NCI-H2196 (cell line): ENCODE measurements around the gene CDC45.

Experiments used
- DNase-seq: peaks from one replicate; lab custom pipeline; 2025; ENCODE audit not compliant: unreplicated experiment; lab: John Stamatoyannopoulos, UW

CDC45 gene

DNA sequence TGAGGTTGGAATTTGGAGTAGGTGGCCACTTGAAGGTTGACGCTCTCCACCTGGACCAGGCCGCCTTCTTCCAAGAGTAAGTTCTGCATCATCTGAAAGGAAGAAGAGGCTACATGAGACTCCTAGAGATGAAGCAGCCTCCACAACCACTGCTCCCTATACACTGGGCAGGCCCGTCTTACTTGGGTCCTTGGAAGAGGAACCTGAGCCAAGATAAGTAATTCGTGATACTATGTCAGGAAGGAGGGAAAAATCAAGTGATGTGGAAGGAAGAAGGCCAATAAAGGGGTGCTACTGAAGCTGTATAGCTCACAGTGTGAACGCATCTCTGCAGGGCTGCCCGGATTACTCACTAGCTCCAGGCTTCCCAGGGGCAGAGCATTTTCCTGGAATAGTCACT lies 11.8 kb upstream of the CDC45 start:
- DNase-seq: no peak

DNA sequence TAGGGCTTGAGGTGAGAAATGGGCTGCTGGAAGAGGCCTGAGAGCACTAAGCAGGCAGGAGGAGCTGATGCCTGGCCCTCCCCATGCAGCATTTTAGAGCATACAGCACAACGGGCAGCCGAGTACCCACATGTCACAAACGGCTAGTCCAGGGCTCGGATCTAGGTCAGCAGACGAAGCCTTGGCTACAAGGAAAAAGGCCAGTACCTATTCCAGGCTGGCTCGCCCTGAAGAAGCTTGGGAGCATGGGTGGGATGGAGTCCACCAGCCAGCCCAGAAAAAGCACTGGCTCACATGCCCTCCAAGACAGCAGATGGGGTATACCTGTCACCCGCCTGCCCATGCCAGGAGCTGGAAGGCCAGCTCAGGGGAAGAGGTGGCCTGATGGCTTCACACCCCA lies 10.3 kb upstream of the CDC45 start:
- DNase-seq: no peak

DNA sequence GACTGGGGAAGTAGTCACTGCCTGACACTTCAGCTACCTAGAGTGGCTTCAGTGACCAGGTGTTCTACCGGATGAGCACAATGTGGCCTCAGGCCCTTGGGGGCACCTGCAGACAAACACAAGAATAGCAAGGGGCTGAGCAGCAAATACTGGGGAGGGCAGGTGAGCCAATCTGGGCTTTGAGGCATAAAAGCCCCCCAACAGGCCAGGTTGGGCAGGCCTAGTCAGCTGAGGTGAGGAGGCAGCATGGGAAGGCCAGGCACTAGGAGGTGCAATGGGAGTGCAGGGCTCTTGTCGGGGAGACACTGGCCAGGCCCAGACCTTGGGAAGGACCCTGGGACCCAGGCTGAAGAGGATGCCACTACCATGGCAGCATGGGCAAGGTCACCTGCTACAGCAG lies 9.7 kb upstream of the CDC45 start:
- DNase-seq: no peak

DNA sequence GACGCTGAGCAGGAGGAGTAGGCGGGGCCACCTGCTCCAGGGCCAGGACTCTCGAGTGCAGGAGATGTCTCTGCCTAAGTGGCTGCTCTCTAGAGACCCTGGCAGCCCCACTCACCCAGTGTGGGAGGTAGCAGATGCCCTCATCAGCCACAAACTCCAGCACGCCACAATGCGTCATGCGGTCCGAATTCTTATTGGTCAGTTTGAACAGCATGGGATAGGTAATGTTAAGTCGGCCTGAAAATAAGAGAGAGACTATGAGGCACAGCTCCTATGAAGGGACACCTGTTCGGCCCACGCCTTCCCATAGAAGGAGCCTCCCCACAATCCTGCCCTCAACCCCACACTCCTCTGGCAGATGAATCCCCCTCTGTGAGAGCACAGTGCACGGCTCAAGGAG lies 8.1 kb upstream of the CDC45 start:
- DNase-seq: no peak

DNA sequence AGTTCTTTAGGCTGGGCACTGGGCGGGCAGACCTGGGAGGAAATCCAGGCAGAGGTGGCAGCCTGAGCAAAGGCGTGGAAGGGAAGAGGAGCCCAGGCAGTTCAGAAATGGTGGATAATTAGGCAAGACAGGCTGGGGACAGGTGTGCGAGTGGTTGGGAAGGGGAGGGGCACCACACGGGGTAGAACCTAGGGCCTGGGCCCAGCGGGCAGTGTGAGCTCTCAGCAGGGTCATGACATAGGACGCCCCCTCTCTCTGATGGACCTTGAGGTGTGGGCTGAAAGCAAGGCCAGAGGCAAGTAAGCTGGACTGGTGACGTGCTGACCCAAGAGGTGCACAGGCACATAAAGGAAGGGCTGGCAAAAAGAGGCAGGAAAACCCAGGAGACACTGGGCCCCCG lies 7.5 kb upstream of the CDC45 start:
- DNase-seq: no peak

DNA sequence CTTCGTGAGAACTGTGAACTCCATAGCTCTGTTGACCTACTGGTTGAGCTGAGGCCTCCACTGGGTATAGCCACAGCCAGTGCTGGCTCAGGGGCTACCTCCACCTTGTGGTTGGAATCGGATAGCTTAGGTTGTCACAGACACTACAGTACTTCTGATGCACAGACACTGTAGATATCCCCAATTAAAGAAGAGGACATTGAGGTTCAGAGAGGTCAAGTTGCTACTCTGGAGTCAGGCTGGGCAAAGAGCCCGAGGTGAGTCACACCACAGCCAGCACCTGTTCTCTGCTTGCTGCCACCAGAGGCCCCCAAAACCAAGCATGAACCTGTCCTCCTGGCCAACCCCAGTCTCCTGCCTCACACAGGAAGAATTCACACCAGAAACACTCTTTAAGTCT lies 6.1 kb upstream of the CDC45 start:
- DNase-seq: peak; percentile 18

DNA sequence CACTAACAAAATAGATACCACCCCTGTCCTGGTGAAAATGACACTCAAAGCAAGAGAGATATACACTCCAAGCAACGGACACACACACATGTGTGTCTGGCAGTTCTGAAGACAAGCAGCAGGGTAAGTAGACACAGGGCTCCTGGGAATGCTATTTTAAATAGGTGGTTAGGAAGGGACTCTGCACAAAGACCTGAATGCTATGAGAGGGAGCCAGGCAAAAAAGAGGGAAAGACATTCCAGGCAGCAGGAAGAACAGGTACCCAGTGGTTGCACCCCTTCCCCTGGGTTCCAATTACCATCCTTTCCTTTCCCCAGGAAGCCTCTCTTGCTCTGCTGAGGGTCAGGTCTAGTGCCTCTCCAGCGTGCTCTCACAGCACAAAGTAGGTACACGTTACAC lies 3.7 kb upstream of the CDC45 start:
- no peak for DNase-seq

DNA sequence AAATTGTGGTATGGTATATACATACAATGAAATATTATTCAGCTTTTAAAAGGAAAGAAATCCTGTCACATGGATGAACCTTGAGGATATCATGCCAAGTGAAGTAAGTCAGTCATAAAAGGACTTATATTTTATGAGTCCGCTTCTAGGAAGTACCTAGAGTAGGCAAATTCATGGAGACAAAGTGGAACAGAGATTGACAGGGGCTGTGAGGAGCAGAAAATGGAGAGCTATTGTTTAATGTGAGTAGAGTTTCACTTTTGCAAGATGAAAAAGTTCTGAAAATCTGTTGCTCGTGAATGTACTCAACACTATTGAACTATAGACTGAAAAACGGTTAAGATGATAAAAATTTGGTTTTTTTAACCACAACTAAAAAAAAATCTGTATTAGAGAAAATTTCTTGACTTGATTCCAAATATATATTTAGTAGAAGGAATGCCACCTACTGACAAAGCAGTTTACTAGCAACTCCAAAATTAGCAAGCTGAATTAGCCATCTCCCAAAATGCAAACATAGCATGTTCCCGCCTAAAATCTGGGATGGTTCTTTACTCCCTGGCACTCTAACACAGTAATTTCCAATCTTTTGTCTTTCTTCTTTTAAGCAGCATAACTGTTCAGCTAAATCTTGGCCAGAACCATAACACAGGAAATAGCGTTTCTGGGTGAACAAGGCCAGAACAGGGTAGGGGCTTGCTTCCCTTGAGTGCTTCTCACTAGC lies 2.2 kb upstream of the CDC45 start:
- no peak for DNase-seq

DNA sequence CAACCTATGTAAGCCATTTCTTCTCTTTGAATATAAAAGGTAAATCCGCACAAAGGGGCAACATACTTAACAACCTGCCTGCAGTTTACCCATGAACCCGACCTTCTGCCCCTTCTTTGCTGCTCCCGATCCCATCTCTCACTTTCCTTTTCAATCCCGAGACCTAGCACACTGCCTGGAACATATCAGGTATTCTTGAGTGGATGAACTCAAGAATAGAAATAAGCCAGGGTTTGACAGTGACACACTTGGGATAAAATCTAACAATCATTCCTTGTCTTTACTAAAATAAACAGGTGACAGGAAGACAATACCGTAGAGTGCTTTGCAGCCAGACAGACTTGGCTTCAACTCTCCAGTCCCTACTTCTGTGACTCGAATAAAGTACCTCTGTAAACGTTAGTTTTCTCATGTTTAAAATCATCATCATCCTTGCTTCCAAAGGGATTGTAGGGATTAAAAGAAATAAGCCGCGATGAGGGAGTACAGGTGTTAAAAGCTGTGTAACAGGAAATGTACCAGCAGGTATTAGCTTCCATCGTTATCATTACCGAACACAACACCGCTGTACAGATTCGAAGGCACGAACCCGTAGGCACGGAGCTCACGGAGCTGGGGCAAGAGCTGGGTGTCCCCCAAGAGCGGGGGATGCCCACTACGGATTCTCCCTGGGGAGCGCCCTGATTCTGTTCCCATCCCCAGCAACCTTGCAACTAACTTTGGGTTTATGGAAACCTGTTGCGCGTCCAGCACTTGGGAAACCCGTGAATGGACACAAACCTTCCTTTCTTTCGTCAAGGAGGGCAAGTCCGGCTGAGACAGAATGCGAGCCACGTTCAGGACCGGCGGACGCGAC lies 1.4 kb upstream of the CDC45 start:
- no peak for DNase-seq

DNA sequence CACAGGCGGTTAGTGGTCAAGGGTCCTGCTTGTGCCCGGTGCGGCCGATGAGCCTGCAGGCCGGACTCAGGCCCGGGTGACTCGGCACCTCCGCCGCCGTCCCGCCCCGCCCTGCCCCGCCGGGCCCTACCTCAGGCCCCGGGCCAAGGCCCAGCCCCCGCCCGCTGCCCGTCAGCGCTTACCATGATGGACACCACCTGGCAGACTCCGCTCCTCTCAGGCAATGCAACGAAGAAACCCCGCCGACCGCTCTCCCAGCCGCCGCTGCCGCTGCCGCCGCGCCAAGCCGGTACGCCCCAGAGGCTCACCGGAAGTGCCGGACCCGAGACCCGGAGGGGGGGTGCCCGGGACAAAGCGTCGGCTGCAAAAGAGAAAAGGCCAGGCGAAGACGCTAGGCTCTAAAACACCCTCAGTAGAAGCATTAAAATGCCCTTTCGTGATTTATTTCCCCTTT lies 792 bp upstream of the CDC45 start, which contains the start of gene UFD1:
Gene UFD1, minus strand, starts transcription at position 293 of the 454 bp plus-strand sequence. Its CDS starts 108 bp downstream, at position 185.
- DNase-seq: peak; percentile 70

DNA sequence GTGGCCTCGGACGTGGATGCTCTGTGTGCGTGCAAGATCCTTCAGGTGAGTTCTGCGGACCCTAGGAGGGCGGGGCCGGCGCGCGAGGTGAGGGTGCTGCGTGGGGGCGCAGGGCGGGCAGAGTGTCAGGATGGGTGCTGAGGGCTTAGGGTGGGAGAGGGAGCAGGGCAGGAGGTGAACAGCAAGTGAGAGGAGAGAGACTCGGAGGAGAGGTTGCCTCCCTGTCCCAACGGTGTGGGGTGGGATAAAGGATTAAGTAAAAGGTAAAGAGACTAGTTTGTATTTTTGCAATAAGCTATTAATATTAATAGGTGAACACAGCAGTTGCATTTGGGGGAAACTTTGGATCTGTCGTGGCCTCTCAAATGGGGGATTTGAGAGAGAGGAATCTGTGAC lies 451 bp downstream of the CDC45 start:
- DNase-seq: no peak

DNA sequence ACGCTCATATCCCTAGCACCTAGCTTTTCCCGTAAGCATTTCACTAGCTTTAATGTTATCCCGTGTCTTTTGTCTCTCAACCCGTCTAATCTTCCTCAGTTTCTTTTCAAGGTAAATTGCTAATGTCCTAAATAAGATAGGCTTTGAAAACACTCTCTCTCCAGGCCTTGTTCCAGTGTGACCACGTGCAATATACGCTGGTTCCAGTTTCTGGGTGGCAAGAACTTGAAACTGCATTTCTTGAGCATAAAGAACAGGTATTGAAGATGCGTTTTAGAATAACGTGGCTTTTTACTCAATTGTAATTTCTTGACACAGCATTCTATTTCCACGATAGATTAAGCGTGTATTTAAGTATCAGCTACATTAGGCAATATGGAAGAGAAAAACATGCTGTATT lies 1.1 kb downstream of the CDC45 start:
- DNase-seq: no peak

DNA sequence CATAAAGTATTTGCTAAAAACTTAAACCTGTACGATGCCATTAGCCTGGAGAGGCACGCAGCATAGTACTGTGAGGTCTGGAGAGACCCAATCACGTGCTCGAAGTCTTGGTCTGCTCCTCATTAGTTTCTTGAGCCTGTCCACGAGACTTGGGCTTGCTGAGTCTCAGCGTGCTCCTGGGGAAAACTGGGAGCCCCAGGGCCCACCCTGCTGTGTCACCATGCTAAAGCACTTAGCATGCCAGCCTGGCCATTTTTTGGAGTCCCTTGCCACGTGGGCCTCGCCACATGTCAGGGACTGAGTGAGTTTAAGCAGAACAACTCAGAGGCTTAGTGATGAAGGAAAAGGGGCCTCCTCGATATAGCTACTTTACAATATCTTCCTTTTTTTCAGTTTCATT lies 2.6 kb downstream of the CDC45 start:
- DNase-seq: no peak

DNA sequence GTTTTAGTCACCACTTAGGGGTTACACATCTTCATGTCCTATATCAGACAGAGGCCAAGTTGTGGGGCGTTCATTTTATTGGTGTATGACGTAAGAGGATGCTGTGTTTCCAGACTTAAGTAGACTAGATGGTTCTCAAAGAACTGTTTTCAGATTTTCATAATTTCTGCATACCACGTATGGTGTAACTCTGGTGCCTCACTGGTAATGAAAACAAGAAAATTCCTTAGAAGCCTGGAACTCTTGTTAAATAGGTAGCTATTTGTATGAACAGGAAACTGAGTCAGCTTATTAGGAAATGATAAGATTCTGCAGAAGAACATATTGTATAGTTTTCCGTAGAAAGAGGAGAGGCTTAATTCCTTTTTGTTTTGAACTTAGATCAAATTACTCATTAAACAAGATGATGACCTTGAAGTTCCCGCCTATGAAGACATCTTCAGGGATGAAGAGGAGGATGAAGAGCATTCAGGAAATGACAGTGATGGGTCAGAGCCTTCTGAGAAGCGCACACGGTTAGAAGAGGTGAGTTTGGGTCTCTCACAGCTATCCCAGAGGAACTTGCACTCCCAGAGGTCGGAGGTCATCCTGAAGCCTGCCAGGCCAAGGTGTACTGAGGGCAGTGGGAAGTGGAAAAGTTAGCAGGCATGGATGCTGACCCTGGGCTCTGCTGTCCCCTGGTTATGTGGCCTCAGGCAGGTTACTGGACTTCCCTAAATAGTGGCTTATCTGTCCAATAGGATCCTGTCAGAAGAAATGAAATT lies 3.9 kb downstream of the CDC45 start:
- DNase-seq: no peak

DNA sequence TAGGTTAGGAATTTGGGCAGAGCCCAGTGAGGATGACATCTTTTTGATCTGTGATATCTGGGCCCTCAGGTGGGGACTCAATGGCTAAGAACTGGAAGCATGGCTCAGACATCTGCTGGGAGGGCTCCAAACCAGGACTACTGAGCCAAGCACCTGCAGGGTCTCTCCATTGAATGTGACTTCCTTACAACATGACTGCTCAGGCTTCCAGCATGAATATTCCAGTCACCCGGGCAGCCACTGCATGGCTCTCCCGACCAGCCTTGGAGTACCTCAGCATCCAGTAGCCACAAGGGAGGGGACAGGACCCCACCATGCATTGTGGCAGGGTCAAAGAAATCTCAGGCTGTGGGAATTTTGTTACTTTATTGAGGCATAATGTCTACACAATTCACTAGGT lies 8.6 kb downstream of the CDC45 start:
- DNase-seq: no peak

DNA sequence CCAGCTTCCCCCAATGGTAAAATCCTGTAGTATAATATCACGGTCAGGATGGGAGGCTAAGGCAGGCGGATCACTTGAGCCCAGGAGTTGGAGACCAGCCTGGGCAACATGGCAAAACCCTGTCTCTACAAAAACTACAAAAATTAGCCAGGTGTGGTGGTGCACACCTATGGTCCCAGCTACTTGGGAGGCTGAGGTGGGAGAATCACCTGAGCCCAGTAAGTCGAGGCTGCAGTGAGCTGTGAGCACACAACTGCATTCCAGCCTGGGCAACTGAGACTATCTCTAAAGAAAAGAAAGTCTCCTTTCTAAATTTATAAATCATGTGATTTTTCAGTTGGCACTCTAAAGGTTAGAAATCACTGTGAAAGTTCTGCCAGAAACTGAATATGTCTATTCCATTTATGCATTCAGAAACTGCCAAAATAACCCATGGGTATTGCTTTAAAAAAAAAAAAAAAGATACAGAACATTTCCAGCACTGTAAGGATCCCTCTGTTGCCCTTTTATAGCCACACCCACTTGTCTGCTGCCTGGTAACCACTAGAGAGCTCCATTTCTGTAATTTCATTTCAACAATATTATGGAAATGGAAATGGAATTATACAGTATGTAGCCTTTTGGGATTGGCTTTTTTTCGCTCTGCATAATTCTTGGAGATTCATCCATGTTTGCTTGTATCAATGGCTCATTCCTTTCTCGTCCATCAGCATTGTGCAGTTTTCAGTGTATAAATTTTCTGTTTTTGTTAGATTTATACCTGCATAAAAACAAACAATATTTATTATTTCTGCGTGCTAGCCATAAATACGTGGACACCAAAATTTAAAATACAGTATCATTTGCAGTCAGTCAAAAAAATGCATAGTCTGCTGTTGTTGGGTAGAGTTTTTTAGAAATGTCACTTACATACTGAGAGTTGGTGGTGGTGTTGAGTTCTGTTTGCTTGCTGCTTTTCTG lies 9.4 kb downstream of the CDC45 start:
- no peak for DNase-seq

DNA sequence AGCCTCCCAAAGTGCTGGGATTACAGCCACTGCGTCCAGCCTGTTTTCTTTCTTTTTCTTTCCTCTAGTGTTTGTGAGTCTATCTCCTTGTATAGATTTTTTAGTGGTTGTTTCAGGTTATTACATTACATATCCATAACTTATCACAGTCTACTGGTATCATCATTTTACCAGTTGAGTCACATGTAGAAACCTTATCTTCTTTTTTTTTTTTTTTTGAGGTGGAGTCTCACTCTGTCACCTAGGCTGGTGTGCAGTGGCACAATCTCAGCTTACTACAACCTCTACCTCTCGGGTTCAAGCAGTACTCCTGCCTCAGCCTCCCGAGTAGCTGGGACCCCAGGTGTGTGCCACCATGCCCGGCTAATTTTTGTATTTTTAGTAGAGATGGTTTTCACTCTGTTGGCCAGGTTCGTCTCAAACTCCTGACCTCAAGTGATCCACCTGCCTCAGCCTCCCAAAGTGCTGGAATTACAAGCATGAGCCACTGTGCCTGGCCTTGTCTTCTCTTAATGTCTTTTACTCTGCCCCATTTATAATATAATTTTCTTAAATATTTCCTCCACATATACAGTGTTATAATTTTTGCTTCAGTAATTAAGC lies 11.0 kb downstream of the CDC45 start:
- DNase-seq: no peak

DNA sequence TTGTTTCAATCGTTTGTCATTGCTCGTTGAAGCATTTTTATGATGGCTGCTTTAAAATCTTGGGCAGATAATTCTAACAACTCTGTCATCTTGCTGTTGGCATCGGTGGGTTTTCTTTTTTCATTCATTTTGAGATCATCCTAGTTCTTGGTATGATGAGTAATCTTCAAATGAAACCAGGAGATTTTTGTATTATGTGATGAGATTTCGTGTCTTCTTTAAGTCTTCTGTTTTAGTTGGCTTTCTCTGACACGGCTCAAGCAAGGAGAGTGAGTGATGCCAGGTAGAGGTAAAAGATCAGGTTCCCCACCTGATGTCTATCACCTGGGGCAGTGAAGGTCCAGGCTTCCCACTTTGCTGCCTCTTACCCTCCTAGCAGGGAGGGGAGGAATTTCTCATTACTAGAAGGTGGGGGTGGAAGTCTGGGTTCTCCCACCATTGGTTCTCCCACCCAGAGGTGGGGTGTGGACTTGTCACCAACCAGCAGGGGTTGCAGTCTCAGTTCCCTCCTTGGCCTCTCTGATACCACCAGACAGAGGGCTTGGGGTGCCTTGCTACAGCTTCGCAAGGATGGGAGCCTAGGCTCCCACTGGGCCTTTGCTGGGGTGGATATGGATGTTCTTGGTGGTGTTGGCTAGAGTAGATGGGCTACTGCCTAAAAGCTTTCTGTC lies 12.9 kb downstream of the CDC45 start:
- DNase-seq: no peak

DNA sequence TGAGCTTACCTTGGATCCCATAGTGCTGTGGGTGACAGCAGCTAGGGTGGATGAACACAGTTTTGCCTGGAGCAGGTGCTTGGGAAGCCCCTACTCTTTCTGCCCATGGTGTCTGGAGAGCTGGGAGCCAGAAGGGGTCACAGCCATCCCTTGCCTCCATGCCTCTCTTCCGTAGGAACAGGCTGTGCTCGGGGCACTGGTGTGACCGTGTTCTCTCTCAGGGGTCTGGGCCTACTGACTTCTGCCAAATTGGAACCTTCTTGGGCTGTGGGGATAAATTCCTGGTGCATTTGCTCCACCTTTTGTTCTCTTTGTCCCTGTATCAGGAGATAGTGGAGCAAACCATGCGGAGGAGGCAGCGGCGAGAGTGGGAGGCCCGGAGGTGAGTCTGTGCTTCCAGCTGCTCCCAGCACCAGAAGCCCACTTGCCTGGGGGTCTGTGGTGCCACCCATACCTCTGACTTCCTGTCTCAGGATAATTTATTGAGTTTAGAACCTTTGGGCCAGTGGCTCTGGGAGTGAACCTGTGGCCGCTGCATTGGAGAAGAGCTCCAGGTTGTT lies 14.4 kb downstream of the CDC45 start:
- no peak for DNase-seq
